ENCODE measurements around the gene SERPINE1. TPM values are rescaled to one million over a fixed set of nuclear protein-coding genes. Genes with fewer than 3 reads are reported as not detected.

Gene SERPINE1
- total and polyA plus RNA-seq, 2 of the 13 experiments (the other 11 are each of a cell fraction or from before 2014, with no cell fraction given): 21.2 to 1,576 TPM

DNA sequence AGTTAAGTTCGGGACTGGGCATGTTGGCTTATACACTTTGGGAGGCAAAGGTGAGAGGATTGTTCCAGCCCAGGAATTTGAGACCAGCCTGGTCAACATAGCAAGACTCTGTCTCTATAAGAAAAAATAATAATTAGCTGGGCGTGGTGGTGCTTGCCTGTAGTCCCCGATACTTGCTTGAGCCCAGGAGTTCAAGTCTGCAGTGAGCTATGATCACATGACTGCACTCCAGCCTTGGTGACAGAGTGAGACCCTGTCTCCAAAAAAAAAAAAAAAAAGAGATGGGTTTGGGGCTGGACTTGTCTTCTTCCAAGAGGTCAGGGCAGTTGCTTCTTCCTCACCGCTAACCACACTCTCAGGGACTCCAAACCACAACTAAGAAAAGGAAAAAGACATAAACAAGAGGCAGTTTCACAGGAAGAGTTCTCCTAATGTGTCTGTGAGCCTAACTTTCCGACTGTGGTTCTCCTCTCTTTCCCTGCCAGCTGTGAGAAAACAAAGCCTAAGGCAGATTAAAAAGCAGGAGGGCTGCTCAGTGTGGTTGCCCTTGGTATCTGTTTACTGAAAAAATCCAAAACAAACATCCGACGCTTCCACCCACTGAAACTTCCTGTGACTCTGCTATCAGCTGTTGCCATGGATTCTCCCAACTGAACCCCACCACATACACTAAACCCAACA, 2.4 kb upstream of the SERPINE1 start (continued):
- TF ChIP-seq, protein P1, sequence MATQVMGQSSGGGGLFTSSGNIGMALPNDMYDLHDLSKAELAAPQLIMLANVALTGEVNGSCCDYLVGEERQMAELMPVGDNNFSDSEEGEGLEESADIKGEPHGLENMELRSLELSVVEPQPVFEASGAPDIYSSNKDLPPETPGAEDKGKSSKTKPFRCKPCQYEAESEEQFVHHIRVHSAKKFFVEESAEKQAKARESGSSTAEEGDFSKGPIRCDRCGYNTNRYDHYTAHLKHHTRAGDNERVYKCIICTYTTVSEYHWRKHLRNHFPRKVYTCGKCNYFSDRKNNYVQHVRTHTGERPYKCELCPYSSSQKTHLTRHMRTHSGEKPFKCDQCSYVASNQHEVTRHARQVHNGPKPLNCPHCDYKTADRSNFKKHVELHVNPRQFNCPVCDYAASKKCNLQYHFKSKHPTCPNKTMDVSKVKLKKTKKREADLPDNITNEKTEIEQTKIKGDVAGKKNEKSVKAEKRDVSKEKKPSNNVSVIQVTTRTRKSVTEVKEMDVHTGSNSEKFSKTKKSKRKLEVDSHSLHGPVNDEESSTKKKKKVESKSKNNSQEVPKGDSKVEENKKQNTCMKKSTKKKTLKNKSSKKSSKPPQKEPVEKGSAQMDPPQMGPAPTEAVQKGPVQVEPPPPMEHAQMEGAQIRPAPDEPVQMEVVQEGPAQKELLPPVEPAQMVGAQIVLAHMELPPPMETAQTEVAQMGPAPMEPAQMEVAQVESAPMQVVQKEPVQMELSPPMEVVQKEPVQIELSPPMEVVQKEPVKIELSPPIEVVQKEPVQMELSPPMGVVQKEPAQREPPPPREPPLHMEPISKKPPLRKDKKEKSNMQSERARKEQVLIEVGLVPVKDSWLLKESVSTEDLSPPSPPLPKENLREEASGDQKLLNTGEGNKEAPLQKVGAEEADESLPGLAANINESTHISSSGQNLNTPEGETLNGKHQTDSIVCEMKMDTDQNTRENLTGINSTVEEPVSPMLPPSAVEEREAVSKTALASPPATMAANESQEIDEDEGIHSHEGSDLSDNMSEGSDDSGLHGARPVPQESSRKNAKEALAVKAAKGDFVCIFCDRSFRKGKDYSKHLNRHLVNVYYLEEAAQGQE (IDR thresholded peaks at IDR 0.05; ENCODE audit: borderline replicate concordance in 1 of 2, low read depth in 1 of 2, low read length in 2 of 2): peak in 1 of 2 experiments; percentile 13; a peak in 1 of 4 replicates
- TF ChIP-seq PAWR (CRISPR knock-in tag; IDR thresholded peaks at IDR 0.05; ENCODE audit: borderline replicate concordance) (no peak), NFYC (CRISPR knock-in tag; IDR thresholded peaks at IDR 0.05) (no peak), ZNF383 (CRISPR knock-in tag; IDR thresholded peaks at IDR 0.05; ENCODE audit: borderline replicate concordance) (no peak), TRIM24 (CRISPR knock-in tag; IDR thresholded peaks at IDR 0.05) (no peak), HNRNPUL1 (IDR thresholded peaks at IDR 0.05; ENCODE audit: low read depth, low read length) (no peak), ZNF891 (CRISPR knock-in tag; IDR thresholded peaks at IDR 0.05) (no peak), ZZZ3 (CRISPR knock-in tag; IDR thresholded peaks at IDR 0.05; ENCODE audit: borderline replicate concordance) (no peak), HDAC6 (IDR thresholded peaks at IDR 0.05; ENCODE audit: low read depth, low read length) (no peak), PRPF4 (IDR thresholded peaks at IDR 0.05; ENCODE audit: low read depth, low read length, poor library complexity, severe bottlenecking) (no peak), KMT2A (CRISPR knock-in tag; IDR thresholded peaks at IDR 0.05) (no peak), HNF4G (IDR thresholded peaks at IDR 0.05; ENCODE audit: borderline replicate concordance, low read depth, low read length) (no peak), HNF4G (CRISPR knock-in tag; IDR thresholded peaks at IDR 0.05; ENCODE audit: borderline replicate concordance, low read depth) (no peak)
- TF ChIP-seq, protein P2, sequence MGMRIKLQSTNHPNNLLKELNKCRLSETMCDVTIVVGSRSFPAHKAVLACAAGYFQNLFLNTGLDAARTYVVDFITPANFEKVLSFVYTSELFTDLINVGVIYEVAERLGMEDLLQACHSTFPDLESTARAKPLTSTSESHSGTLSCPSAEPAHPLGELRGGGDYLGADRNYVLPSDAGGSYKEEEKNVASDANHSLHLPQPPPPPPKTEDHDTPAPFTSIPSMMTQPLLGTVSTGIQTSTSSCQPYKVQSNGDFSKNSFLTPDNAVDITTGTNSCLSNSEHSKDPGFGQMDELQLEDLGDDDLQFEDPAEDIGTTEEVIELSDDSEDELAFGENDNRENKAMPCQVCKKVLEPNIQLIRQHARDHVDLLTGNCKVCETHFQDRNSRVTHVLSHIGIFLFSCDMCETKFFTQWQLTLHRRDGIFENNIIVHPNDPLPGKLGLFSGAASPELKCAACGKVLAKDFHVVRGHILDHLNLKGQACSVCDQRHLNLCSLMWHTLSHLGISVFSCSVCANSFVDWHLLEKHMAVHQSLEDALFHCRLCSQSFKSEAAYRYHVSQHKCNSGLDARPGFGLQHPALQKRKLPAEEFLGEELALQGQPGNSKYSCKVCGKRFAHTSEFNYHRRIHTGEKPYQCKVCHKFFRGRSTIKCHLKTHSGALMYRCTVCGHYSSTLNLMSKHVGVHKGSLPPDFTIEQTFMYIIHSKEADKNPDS (CRISPR knock-in tag; IDR thresholded peaks at IDR 0.05): no peak
- TF ChIP-seq, protein P3, sequence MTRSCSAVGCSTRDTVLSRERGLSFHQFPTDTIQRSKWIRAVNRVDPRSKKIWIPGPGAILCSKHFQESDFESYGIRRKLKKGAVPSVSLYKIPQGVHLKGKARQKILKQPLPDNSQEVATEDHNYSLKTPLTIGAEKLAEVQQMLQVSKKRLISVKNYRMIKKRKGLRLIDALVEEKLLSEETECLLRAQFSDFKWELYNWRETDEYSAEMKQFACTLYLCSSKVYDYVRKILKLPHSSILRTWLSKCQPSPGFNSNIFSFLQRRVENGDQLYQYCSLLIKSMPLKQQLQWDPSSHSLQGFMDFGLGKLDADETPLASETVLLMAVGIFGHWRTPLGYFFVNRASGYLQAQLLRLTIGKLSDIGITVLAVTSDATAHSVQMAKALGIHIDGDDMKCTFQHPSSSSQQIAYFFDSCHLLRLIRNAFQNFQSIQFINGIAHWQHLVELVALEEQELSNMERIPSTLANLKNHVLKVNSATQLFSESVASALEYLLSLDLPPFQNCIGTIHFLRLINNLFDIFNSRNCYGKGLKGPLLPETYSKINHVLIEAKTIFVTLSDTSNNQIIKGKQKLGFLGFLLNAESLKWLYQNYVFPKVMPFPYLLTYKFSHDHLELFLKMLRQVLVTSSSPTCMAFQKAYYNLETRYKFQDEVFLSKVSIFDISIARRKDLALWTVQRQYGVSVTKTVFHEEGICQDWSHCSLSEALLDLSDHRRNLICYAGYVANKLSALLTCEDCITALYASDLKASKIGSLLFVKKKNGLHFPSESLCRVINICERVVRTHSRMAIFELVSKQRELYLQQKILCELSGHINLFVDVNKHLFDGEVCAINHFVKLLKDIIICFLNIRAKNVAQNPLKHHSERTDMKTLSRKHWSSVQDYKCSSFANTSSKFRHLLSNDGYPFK (CRISPR knock-in tag; IDR thresholded peaks at IDR 0.05; ENCODE audit: borderline replicate concordance): no peak
- TF ChIP-seq, protein P4, sequence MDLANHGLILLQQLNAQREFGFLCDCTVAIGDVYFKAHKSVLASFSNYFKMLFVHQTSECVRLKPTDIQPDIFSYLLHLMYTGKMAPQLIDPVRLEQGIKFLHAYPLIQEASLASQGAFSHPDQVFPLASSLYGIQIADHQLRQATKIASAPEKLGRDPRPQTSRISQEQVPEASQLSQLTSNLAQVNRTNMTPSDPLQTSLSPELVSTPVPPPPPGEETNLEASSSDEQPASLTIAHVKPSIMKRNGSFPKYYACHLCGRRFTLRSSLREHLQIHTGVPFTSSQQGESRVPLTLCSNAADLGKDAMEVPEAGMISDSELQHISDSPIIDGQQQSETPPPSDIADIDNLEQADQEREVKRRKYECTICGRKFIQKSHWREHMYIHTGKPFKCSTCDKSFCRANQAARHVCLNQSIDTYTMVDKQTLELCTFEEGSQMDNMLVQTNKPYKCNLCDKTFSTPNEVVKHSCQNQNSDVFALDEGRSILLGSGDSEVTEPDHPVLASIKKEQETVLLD (CRISPR knock-in tag; IDR thresholded peaks at IDR 0.05; ENCODE audit: low read depth): no peak
- TF ChIP-seq, protein P5, sequence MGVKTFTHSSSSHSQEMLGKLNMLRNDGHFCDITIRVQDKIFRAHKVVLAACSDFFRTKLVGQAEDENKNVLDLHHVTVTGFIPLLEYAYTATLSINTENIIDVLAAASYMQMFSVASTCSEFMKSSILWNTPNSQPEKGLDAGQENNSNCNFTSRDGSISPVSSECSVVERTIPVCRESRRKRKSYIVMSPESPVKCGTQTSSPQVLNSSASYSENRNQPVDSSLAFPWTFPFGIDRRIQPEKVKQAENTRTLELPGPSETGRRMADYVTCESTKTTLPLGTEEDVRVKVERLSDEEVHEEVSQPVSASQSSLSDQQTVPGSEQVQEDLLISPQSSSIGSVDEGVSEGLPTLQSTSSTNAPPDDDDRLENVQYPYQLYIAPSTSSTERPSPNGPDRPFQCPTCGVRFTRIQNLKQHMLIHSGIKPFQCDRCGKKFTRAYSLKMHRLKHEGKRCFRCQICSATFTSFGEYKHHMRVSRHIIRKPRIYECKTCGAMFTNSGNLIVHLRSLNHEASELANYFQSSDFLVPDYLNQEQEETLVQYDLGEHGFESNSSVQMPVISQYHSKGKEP (CRISPR knock-in tag; IDR thresholded peaks at IDR 0.05): no peak

Measured in HepG2 (cell line).